Nephron progenitor cell (in vitro differentiated cells): ENCODE measurements around the gene ITGA6.

ENCODE experiments used
- DNase-seq: peaks from one replicate; pipeline ENCODE4 v3.0.0; 2021
- H3K27ac Mint-ChIP-seq: 2 replicates; pipeline ENCODE4 v1.8.0; 2021; ENCODE audit warnings: mild to moderate bottlenecking, moderate library complexity, mixed read lengths
- H3K27me3 Mint-ChIP-seq: 2 replicates; pipeline ENCODE4 v1.8.0; 2021; ENCODE audit warnings: mild to moderate bottlenecking, low read depth, mixed read lengths; ENCODE audit not compliant: poor library complexity
- H3K36me3 Mint-ChIP-seq: 2 replicates; pipeline ENCODE4 v1.8.0; 2021; ENCODE audit warnings: low read depth, mixed read lengths
- H3K4me1 Mint-ChIP-seq: 2 replicates; pipeline ENCODE4 v1.8.0; 2021; ENCODE audit warnings: mixed read lengths
- H3K4me3 Mint-ChIP-seq: 2 replicates; pipeline ENCODE4 v1.8.0; 2021; ENCODE audit warnings: mild to moderate bottlenecking, moderate library complexity, mixed read lengths
- H3K9me3 Mint-ChIP-seq: 2 replicates; pipeline ENCODE4 v1.8.0; 2021; ENCODE audit warnings: mild to moderate bottlenecking, moderate library complexity, mixed read lengths
- TF ChIP-seq, protein P1 (sequence below): fragments of 200-600 bp; sonication (generic); IDR thresholded peaks from 2 replicates; pipeline ENCODE4 v1.5.0; 2021; ENCODE audit warnings: antibody characterized with exemption

The ITGA6 gene

DNA sequence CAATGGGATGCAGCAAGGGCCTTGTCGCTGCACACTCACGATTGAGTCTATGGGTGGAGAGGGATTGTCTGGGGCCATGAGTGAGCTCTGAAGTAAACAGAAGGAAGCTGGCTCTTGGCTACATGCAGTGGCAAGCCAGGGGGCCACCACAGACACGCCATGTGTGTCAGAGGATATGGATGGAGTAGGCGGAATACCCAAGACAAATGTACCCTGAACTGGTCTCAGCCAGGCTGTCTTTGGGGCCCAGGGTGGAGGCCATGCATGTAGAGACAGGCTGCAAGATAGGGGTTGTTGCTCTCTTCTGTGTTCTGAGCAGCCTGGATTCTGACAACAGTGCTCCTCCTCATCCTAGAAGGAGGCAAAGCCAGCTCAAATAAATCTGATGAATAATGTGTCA is 24.0 kb upstream of the ITGA6 start:
- Mint-ChIP-seq H3K4me1 (no peaks in the 10 kb centered on the region), H3K36me3 (no peaks in the 10 kb centered on the region), H3K27ac (peak overlapping the region; percentile 33), H3K4me3 (no peak overlapping the region), H3K27me3 (peaks cover 4% of the 10 kb centered on the region), H3K9me3 (no peaks in the 10 kb centered on the region)
- no peak for DNase-seq
- TF ChIP-seq, protein P1, sequence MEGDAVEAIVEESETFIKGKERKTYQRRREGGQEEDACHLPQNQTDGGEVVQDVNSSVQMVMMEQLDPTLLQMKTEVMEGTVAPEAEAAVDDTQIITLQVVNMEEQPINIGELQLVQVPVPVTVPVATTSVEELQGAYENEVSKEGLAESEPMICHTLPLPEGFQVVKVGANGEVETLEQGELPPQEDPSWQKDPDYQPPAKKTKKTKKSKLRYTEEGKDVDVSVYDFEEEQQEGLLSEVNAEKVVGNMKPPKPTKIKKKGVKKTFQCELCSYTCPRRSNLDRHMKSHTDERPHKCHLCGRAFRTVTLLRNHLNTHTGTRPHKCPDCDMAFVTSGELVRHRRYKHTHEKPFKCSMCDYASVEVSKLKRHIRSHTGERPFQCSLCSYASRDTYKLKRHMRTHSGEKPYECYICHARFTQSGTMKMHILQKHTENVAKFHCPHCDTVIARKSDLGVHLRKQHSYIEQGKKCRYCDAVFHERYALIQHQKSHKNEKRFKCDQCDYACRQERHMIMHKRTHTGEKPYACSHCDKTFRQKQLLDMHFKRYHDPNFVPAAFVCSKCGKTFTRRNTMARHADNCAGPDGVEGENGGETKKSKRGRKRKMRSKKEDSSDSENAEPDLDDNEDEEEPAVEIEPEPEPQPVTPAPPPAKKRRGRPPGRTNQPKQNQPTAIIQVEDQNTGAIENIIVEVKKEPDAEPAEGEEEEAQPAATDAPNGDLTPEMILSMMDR = no peak

DNA sequence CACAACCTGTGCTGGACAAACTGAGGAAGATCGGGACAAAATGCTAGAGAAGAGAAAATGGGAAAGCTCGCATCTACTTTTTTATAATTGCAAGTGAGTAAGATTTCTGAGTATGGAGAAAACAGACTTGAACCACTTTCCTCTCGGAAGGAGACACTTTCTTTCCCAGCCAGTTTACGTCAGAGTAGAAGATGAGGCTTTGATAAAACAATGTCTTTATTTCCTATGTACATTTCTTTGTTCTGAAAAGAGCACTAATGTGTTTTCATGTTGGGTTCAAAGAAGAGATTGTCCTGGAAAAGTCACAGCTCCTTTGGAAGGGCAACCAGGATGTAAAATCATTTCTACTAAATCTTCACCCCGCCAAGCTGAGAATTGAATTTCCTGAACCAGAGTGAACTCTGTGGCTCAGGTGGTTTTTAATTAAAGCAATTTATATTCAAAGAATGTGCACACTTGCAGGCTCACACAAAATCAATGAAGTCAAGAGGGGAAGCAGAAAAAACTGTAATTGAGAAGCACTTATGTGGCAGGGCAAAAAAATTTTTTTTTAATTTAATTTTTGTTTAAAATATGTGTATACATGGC is 23.4 kb upstream of the ITGA6 start:
- H3K36me3 Mint-ChIP-seq = no peaks in the 10 kb centered on the region
- H3K27ac Mint-ChIP-seq = no peak overlapping the region
- H3K27me3 Mint-ChIP-seq = peaks cover 5% of the 10 kb centered on the region
- DNase-seq = no peak
- TF ChIP-seq, protein P1 = no peak
- H3K9me3 Mint-ChIP-seq = no peaks in the 10 kb centered on the region
- no peak overlapping the region for H3K4me3 Mint-ChIP-seq
- no peaks in the 10 kb centered on the region for H3K4me1 Mint-ChIP-seq

DNA sequence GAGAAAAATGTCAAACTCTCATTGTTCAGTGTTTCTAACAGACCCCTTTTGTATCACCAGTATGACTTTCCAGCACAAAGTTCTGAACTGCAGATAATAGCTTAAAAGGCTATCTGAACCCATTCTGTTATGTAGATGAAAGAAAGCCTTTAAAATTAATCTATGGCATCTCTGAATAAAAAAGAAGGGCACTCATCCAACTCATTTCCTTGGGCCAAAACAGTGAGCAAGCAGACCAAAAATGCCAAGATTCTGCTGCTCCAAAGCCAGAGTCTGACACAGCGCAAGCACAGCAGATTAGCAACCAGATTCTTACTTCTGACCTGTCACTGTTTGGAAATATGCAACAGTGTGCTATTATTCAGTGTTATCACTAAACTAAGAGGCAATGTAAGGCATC is 22.6 kb upstream of the ITGA6 start:
- no peaks in the 10 kb centered on the region for H3K36me3 Mint-ChIP-seq

DNA sequence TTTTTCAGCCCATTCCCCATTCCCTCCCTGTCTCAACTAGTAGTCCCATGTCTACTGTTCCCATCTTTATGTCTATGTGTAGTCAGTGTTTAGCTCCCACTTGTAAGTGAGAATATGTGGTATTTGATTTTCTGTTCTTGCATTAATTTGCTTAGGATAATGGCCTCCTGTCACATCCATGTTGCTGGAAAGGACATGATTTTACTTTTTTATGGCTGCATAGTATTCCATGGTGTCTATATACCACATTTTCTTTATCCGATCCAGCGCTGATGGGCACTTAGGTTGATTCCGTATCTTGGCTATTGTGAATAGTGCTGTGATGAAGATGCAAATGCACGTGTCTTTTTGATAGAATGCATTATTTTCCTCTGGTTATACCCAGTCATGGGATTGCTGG is 21.7 kb upstream of the ITGA6 start:
- no peak overlapping the region for H3K4me3 Mint-ChIP-seq
- no peaks in the 10 kb centered on the region for H3K4me1 Mint-ChIP-seq
- no peaks in the 10 kb centered on the region for H3K36me3 Mint-ChIP-seq
- H3K27ac Mint-ChIP-seq = no peak overlapping the region
- H3K27me3 Mint-ChIP-seq = peaks cover 7% of the 10 kb centered on the region
- no peak for DNase-seq
- TF ChIP-seq, protein P1 = no peak
- no peaks in the 10 kb centered on the region for H3K9me3 Mint-ChIP-seq

More for the DNA sequence above, 22.6 kb upstream of the ITGA6 start:
- Mint-ChIP-seq H3K4me3 (no peak overlapping the region), H3K27ac (no peak overlapping the region), H3K9me3 (no peaks in the 10 kb centered on the region), H3K27me3 (peaks cover 6% of the 10 kb centered on the region), H3K4me1 (no peaks in the 10 kb centered on the region)
- TF ChIP-seq, protein P1 = no peak
- no peak for DNase-seq

DNA sequence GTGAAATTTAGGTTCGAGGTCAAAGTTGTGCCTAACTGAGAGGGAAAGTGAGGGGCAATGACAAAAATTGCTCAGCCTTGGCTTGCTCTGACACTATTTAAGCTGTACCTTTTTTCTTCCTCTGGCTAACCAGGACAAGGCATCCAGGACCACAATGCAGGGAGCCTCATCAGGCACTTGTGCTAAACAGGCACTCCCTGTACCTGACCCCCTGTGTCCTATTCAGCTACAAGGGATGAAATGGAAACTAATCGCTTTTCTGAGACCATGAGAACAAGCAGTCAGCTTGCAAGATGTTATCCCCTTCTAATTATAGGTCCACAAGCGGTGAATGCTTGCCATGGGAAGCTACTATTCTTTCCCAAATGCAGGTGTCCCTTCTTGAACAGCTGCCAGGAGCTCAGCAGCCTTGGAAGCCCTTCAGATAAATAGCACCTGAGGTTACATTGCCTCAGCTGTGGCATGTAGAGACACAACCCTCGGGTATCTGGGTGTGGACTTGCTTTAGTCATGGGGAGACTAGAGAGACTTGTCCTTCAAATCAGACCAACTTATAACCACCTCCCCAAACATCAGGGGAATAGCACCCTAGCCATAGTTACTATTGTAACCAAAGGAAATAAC is 19.1 kb upstream of the ITGA6 start:
- no peak overlapping the region for H3K27ac Mint-ChIP-seq

More for the DNA sequence above, 19.1 kb upstream of the ITGA6 start:
- DNase-seq = no peak
- Mint-ChIP-seq H3K4me3 (no peak overlapping the region), H3K36me3 (no peaks in the 10 kb centered on the region), H3K27me3 (peaks cover 10% of the 10 kb centered on the region), H3K4me1 (no peaks in the 10 kb centered on the region), H3K9me3 (no peaks in the 10 kb centered on the region)
- TF ChIP-seq, protein P1 = no peak
